Middle frontal gyrus (tissue), 1 donor: ENCODE measurements around the gene SEMA5A.

ENCODE experiments used
- DNase-seq: peaks from one replicate; pipeline ENCODE4 v3.0.0-alpha.2; 2015; ENCODE audit warnings: low spot score; ENCODE audit errors: extremely low spot score

Gene SEMA5A

DNA sequence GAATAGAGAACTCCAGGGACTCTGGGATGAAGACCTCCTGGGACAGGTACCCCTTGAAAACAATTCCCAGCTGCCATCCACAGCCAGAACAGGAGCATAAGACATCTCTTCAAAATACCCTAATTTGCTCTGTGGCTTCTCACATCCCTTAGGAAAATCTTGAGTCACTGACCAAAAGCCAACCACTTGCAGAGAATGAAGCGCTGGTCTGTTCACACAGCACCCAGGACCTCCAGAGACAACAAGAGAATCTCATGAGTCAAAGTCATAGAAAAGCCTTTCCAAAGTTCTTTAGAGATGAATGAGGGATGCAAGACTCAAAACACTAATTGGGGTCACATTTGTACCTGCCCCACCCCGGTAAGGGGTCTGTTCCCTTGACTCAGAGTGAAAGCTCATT, 210.6 kb downstream of the SEMA5A start:
- DNase-seq = no peak

DNA sequence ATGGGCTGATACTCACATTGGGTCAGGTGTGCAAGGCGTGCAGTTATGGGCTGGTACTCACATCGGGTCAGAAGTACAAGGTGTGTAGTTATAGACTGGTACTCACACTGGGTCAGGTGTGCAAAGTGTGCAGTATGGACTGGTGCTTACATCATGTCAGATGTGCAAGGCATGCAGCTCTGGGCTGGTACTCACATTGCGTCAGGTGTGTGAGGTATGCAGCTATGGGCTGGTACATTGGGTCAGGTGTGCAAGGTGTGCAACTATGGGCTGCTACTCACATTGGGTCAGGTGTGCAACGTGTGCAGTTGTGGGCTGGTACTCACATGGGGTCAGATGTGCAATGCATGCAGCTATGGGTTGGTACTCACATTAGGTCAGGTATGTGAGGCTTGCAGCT, 213.8 kb downstream of the SEMA5A start:
- DNase-seq = no peak

DNA sequence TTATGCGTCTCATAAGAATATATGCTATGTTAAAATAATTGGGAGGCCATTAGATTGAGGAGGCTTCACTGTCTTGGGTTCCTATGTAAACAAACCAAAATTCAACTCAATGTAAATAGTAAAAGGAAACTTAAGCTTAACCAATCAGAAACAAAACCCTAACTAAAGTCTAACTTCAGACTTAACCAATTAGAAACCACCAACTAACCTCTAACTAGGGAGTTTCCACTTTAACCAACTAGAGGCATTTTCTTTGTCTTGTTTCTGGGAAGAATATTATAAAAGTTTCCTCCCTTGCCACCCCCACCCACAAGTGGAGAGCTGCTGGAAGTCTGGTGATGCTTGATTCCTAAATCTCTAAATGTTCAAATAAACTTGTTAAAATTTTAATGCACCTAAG, 214.5 kb downstream of the SEMA5A start:
- DNase-seq = no peak

DNA sequence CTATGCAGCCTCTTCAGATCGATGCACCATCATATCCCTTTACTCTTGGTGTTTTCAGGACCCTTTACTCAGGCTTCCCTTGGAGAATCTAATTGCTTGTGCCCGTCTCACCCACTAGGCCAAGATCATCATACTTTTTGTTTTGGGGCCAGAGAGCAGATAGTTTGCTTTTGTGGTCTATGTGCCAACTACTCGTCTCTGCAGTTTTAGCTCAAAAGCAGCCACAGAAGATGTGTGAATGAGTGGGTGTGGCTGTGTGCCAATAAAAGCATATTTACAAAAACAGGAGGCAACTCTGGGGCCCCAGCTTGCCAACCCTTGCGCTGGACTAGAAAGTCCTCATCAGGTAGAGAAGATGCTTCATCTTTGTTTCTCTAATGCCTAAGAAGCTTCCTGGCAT, 216.8 kb downstream of the SEMA5A start:
- no peak for DNase-seq

DNA sequence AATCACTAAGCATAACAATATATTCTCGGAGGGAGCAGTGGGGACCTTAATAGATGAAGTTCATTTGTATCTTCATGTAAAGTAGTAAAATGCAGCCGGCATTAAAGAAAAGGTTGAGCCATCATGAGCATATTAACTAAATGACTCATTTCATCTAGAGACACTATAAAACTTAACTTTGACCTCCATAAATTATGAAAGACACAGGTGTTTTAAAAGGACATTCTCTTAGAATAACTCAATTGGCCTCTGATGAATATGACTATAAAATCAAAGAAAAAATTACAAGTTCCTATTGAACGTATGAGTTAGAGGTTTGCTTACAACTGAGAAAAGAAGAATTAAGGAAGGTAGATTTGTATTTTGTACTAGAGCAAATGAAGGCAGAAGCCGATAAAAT, 220.3 kb downstream of the SEMA5A start:
- no peak for DNase-seq

DNA sequence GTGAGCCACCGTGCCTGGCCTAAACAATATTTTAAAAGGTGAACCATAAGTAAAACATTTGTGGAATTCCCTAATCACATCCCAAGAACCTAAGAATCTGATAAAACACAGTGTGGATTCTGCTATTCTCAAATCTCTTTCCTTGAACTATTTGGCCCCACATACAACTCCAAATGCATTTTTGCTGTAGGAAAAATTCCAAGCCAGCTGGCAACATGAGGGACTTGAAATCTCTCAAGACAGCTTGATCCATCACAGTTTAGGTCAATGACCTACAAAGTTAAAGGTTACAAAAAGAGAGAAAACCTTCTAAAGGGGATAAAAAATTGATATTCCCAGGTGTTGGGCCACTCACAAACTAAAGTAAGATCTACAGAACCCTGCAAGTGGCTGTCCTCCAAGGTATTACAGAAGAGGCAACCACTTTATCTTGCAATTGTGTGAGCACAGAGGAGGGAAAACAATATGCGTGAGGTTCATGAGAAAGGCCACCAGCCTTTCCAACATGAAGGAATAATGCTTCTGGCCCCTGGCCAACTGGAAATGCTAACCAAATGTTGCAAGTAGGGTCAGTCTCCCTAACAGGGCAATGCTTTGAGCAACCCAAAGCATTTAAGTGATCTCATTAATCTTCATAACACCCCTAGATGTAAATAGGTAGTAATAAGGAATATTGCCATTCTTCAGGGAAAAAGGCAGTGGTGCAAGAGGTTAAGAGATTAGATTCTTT, 221.4 kb downstream of the SEMA5A start:
- DNase-seq = no peak

DNA sequence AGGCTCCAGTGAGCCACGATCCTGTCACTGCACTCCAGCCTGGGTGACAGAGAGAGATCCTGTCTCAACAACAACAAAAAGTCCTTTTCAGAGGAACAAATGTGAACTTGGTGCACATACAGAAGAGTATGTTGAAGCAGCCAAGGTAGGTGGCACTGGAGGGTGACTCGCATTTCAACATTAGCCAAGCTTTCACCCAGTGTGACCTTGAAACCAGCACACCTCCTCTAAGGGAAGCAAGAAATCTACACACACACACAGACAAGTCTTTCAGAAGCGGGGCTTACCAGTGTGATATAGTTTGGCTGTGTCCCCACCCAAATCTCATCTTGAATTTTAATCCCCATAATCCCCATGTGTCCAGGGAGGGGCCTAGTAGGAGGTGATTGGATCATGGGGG, 225.2 kb downstream of the SEMA5A start:
- DNase-seq = no peak

DNA sequence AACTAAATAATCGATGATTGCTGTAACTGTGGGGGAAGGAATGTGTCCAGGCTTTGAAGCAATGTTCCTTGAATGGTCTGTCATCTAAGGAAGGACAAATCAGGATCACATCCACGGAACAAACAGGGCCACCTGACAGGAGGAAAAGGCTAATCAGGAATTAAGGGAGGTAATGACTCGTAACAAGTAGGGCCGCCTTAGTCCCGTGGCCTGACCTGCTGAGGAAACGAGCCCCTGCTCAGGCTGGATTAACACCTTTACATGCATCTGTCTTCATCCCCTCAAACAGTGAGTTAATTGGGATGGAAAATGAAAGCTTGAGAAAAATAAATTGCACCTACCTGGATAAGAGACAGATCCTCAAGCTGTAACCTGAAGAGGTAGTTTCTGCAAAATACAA, 227.8 kb downstream of the SEMA5A start:
- no peak for DNase-seq

DNA sequence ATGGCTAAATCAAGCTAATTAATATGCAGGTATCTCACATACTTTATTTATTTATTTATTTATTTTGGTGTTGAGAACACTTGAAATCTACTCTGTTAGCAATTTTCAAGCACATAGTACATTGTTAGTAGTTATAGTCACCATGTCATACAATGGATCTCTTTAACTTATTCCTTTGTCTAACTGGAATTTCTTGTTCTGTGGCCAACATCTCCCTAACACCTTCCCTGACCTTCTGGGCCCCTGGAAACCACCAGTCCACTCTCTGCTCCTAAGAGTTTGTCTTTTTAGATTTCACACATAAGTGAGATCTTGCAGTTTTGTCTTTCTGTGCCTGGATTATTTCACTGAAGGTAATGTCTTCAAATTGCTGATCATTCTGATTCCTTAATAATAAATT, 229.1 kb downstream of the SEMA5A start:
- no peak for DNase-seq

DNA sequence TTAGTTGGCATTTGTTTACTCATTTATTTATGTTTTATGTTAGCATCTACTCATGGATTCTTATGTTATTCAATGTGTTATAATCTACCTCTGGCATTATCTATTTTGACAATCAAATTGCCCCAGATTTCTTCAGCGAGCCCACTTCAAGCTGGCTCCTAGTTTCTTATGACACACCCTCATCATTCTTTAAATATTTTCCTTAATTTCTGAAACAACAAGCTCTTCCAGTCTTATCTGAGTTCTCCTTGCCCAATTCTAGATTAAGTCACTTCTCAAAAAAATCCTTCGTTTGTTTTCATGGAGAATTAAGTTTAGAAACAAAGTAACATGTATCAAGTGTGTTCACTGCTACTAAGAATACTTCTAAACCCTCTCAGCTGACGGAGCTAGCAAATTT, 229.8 kb downstream of the SEMA5A start:
- DNase-seq = no peak

DNA sequence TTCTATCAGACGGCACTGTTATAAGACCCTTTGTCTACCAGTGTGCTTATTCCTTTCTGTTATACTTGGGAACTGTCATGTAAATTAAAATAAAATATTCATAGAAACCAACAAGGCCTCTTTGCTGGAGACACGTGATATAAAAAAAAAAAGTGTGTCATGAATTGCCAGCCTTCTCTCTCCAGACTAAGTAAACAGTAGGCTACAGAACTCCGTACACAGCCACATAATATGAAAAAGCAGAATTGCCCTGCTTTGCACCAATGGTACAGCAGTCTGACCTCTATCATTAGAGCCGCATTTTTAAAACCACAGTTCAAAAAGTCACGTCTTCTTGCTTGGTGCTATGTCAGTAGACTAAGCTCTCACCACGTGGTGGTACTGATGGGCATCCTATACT, 231.3 kb downstream of the SEMA5A start:
- no peak for DNase-seq

DNA sequence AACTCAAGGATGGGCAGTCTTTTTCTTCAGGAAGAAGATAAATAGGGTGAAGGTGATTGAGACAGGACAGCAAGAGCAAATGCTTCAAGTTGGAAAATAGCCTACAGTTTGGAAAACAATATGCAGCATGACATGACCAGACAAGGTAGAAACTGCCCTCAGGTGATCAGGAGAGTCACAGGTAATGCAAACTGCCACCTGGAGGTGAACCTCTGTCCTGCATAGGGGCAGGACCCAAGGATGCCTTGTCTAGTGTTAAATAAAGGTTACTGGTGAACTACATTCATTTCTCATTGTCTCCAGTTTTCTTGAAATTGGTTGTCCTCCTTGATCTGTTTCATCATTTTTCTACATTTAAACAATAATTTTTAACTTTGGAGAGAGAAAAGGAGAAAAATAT, 232.1 kb downstream of the SEMA5A start:
- no peak for DNase-seq

DNA sequence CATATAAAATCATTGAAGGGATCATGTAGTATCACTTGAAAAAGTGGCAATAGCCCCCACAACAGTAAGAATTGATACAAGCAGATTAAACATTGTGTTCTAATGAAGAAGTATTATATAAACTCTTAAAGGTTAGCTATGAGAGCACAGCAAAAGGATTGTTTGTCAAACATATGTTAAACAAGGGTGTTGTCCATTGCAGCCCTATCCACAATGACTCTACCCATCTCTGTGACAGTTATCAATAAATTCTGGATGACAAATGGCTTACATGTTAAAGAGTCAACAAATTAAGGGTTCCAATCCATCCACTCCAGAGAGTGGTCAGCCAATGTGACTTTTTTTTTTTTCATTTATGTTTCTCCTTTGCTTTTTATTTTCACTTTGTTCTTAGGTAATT, 238.7 kb downstream of the SEMA5A start:
- DNase-seq = no peak

DNA sequence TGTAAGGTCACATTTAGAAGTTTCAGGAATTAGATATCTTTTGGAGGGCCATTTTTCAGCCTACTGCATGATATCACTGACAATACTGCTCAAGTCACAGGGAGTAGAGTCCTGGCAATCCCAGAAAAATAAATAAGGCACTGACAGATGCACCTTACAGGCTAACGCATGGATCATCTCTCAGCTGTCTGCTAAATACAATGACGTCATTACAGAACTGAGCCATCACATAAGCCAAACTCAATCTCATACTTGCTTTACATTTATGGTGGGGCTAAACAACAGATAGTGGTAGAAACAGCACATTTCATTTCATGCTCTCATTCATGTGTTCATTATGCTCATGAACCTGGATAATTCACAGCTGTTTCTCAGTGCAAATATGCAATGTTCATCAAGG, 243.7 kb downstream of the SEMA5A start:
- DNase-seq = no peak

DNA sequence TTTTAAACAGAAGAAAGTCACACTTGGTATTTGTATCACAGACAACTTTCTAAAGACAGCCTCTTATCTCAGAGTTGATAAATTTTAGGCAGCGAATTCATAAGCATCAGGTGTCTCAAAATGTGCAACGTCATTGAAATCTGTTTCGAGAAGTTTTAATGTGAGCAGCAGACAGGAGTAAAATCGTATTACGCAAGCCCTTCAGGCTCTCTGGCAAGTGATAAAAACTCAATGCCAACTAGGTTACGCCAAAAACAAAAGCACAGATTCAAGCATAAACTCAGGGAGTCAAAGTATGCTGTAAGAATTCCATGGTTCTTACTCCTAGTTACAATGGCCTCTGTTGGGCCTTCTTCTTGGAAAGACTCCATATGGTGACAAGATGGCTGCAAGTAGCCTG, 244.7 kb downstream of the SEMA5A start:
- DNase-seq = no peak

DNA sequence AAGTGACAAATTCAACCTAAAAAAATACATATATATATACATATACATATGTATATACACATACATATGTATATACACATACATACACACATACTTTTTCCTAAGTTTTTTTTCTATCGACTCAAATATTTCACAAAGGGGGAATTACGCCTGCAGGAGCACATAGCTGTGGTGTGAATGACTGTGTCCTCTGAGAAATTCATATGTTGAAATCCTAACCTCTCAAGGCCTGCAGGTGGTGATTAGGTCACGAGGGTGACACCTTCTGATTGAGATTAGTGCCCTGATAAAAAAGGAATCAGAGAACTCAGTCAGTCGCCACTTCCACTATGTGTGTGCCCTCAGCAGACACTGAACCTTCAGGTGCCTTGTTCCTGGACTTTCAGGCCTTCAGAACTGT, 248.7 kb downstream of the SEMA5A start:
- no peak for DNase-seq

DNA sequence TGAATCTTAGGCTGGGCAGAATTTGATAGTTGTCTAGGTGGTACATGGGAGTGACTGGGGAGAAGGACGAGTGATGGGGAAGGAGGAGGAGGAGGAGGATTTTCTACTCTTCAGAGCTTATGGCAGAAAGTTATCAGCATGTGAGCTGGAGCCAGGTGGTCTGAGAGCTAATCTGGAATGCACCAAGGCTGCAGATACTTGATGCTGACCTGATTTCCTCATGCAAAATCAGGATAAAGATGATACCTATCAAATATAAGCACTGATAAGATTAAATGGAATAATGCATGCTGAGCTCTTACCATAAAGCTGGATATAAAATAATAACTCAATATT, 250.4 kb downstream of the SEMA5A start:
- no peak for DNase-seq

DNA sequence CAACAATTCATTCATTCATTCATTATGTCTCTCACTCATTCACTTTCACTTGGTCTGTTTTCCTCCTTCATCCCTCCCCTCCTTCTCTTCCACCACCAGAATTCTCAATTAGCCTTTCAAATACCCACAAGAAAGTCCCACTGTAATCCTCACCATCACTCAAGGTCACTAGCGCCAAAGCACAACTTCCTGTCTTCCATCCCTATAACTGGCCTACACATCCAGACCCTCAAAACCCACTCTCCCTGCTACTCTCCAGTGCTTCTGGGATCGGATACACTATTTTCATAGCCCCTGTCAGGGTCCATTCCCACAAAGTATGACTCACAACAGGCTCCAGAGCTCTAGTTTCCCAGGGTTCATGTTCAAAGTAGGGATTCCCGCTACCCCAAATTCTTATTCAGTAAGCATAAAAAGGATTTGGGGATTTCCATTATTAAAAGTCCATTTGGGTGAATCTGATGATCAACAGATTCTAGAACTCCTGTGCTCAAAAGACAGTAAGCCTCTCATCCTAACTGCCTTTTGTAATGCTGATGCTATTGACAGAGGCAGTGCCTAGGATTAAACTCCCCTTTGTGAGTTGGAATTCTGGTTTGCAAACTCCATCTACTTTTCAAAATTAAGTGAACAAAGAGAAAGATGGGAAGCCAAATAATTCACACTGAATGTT, 250.9 kb downstream of the SEMA5A start:
- DNase-seq = no peak

DNA sequence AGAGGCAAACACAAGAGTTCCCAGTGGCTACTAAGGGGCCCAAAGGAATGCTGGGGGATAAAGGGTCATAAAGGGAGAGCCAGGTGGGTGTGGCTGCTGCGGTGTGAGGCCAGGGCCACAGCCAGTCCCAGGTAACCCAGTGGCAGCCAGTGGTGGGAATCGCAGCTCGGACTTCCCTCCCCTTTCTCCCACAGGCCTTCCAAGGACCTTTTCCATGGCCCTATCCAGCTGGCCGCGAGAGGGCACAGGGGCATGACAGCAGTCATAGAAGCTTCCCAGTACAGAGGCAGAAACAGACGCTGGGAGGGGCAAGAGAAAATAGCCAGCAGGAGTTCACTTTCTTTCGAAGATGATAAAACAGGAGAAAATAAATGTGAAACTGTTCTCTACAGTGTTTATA, 257.6 kb downstream of the SEMA5A start:
- no peak for DNase-seq

DNA sequence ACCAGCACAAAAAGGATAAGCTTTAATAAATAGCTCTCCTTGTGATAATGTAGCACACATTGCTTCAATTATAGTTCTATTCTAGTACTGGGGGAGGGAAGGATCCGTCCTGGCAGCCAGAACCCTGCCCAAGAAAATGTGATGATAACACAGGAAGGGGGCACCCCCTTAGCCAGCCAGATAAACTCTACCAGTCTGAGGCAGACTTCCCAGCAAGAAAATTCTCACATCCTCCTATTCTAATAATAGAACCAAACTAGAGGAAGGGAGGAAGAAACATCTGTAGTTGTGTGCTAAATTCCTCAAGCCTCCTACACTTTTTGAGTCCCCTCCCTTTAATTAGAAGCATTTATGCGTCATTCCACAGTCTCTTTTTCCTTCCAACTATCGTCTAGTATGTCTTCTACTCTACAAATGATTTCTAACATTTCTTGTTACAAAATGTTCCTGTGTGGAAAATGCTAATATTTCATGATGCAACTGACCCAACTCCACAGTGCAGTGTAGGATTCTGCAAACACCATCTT, 261.0 kb downstream of the SEMA5A start:
- peak; percentile 8 for DNase-seq

DNA sequence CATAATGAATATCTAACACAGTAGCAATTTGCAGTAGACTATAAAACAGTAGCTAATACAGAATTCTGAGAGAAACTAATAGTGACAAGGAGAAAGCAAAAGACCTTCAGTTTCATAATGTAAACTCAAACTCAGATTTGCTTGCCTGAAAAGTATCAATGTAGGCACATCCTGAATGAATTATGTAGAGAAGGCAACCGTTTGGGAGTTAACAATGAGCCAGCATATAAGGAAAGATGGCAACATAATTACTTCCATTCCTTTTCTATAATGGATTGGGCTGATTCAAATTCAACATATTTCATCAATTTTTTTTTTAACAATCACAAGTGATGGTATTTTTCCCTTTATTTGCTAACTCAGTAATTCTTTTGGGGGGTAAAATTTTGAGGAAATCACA, 261.6 kb downstream of the SEMA5A start:
- DNase-seq = no peak

DNA sequence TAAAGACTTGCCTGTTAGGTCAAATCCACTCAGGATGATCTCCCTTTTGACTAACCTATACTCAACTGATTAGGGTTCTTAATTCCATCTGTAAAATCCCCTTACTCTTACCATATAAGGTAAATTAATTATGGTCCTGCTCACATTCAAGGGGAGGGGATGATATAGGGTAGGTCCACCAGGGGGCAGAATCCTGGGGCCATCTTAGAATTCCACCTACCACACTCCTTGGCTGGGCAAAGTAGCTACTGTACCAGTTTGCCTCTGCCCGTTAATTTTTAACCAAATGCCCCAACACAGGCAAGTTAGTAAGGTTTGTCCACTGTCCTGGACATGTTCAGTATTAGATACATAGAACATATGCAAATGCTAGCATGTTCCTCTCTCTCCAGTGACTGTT, 262.4 kb downstream of the SEMA5A start:
- no peak for DNase-seq

DNA sequence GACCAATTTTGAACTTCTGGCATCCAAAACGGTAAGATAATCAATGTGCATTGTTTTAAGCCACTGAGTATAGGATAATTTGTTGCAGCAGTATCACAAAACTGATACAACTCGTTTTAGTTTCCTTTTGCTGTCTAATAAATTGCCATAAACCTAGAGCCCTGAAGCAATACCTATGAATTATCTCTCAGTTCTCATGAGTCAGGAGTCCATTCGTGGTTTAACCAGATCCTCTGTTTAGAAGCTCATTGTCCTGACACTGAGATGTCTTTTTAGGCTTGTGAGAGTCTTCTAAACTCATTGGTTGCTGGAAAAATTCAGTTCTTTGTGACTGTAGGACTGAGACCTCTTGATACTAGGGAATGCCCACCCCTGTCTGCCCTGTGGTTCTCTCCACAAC, 262.9 kb downstream of the SEMA5A start:
- DNase-seq = no peak
